ACHN (cell line): Measurements from ENCODE around the gene HSP90AB1.
A peak's percentile ranks its signal among the peaks of the same experiment; 100 is the strongest.

Experiments
- DNase-seq: peaks from one replicate; pipeline ENCODE4 v3.0.0-alpha.2; 2015
- in situ Hi-C: cut with HindIII; loops from 2 replicates; pipeline ENCODE4 v1.10.0; 2017; ENCODE audit warnings: low sequenced_read_pairs, low pct_ligation_motif_present, low pct_unique_long_range_greater_than_20kb

HSP90AB1 gene

GRCh38 chr6:44250067-44250717 is 3.3 kb downstream of the HSP90AB1 start:
- DNase-seq = no peak
- in situ Hi-C loops = no loop called here

DNA sequence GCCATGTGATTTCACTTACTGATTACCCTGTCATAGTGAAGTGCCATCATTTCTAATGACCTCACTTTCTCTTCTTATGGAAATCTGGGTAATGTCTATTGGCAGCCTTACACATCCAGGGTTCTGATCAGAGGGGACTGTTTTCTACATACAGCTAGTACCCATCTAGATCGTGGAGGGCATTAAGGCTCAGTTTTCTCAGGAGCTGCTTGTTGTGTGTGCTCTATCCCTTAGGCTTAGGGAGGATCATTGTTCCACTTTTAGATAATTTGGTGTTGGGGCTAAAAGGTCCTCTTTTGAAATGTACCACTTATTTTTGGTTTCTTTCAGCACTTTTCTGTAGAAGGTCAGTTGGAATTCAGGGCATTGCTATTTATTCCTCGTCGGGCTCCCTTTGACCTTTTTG is 3.8 kb downstream of the HSP90AB1 start:
- DNase-seq = no peak
- in situ Hi-C loops = no loop called here

DNA sequence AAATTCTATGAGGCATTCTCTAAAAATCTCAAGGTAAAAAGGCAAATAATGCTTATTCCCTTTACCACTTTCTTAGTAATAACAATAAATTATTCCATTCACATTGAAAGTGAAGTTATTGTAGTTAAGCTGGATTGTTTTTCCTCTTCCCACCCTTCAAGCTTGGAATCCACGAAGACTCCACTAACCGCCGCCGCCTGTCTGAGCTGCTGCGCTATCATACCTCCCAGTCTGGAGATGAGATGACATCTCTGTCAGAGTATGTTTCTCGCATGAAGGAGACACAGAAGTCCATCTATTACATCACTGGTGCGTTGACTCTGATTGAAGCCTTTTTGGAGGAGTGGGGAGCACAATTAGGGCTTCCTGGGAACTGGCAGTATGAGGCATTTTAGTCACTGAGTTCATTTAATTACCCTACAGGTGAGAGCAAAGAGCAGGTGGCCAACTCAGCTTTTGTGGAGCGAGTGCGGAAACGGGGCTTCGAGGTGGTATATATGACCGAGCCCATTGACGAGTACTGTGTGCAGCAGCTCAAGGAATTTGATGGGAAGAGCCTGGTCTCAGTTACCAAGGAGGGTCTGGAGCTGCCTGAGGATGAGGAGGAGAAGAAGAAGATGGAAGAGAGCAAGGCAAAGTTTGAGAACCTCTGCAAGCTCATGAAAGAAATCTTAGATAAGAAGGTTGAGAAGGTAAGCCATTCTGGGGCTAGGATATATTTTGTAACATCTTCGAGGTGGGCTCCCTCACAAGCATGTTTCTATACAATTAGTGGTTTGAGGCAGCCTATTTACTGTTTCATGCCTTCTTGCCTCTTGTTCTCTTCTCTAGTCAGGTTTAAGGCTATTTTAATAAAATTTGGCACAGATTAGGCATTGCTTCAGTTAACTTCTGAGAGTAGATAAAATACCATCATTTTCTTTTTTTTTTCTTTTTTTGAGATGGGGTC is 4.9 kb downstream of the HSP90AB1 start:
- in situ Hi-C loops = no loop called here

GRCh38 chr6:44253307-44254101 is 6.6 kb downstream of the HSP90AB1 start:
- in situ Hi-C loops = no loop called here
- peak; percentile 65 for DNase-seq

More for the DNA sequence above, 4.9 kb downstream of the HSP90AB1 start:
- no peak for DNase-seq

DNA sequence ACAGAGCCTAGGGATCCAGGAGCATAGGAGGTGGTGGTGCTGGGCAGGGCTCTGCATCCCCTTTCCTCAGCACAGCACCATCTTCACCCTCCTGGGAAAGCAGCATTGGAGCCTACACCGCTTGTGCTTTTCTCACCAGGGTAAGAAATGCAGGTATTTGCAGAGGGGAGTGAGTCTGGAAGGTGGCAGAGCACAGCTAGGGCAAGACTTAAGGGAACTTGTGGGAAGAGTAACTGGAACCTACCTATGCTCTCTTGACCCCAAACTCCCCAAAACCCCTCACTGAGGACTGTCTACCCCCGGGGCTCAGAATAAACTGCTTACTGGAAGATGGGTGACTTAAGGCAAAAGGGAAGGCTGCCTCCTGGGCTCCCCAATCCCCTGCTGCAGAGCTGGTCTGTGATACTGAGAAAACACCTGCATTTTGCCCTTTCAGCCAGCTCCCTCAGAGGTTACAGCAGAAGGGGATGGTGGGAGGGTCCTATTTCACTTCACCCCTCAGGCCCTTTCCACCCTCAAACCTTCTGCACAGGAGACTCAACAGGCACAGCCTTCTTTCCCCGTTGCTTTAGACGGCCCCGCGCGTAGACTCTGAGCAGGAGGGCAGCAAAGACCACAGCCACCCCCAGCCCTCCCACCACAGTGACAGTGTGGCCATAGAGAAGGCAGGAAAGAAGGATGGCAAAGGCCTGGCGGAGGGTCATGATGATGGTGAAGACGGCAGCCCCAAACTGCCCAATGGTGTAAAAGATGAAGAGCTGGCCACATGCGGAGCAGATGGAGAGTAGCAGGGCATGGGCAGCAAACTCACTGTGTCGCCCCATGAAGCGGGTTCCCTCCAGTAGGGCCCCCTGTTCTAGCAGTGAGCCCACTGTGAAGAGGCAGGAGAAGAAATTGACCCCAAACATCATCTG is 7.5 kb downstream of the HSP90AB1 start:
- no peak for DNase-seq
- in situ Hi-C loops = no loop called here

- in situ Hi-C loops = no loop called here
- DNase-seq = peak; percentile 34
Measured at GRCh38 chr6:44255105-44255808, 8.4 kb downstream of the HSP90AB1 start.

DNA sequence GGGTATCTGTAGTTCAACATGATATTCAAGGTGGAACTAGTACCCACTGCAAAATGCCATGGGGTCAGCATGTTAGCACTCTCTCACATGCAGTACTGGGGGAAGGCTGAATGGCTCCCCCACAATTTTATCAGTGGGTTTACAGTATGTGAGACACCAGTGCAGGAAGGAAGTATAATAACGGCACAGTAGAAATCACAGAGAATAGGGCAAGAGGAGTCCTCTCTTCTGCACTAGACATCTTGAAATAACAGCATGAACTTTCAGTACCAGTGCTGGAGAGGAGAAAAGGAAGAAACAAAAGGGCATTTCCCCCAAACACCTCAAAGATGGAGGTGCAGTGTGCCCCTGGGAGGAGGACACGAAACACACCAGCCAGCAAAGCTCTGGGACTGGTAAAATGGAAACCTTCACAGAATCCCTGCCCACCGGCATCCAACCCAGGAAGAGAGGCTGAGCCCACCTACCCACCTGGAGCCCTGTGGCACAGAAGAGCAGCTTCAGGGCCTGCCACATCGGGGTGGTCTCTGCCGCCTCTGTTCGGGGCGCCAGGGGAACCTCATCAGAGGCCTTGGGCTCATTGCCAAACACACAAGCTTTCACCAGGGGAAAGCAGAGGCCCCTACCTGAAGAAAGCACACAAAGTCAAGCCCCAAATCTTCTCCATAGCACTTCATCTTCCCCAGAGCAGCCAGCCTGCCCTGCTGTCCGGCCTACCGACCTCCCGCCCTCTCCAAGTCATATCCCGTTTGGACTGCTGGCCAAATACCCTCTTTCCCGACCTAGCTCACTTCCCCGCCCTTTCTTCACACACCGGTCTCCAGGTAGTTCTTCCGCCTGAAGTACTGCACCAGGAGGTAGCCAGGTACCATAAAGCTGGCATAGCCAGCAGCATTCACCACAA is 9.2 kb downstream of the HSP90AB1 start:
- peak; percentile 24 for DNase-seq
- in situ Hi-C loops = no loop called here

DNA sequence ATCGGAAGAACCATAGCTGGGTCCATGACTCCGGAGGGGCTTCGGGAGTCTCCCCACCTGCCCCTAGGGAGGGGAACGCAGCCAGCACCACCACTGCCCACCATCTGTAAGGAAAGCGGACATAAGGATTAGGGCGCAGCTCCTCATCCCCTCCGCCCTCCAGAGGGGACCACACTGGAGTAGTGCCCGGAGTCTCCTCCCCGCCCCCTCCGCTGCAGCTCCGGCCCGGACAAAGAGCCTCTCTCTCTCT is 9.8 kb downstream of the HSP90AB1 start:
- in situ Hi-C loops = no loop called here
- no peak for DNase-seq

GRCh38 chr6:44257025-44257752 is 10.3 kb downstream of the HSP90AB1 start, which contains the start of gene SLC35B2:
SLC35B2 (minus strand) TSS chr6:44257528; CDS start chr6:44257410, 118 bp downstream.
- in situ Hi-C loops = no loop called here
- peak; percentile 69 for DNase-seq

DNA sequence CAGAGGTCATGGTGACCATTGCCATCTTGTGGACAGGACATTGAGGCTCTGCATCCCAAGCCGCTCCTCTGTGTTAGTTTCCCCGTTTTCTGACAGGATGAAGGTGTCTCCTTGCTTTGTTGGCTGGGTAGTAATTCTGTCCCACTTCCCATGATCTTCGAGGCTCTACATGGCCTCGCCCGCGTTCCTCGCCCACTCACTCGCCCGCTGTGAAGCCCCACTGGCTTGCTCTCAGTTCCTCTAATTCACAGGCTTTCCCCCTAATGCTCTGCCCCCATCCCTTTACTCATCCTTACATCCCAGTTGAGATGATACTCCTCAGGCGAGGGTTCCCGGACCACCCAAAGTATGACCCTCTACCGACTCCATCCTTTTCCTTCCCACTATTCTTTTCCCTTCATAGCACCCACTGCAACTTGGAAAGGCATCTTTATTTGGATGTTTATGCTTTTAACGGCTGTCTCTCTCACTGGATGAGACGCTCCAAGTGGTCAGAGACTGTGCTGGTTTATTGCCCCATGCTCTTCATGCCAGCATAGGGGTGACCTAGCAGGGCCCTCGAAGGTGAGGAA is 10.9 kb downstream of the HSP90AB1 start:
- in situ Hi-C loops = no loop called here
- no peak for DNase-seq

DNA sequence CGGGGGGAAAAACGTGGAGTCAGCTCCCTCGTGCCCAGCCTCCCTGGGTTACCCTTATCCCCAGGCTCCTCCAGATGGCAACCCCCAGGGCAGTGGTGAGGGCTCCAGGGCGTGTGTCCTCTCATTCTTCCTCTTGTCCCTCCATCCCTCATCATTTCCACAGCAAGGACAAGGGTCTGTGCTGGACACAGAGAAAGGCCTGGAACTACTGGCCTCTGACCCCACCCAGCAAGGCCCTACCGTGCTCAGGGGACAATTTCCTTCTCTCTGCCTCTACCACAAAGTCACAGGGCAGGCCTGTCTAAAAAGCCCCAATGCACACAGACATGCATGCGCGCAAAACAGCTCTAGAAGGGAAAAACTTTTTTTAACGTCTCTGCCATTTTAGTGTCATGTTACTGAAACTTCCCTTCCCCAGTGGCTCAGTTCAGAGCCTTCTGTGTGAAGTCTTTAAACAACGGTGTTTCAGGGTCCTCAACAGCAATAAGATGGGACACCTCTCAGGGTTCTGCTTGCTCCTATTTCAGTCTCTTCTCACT is 11.5 kb downstream of the HSP90AB1 start:
- in situ Hi-C loops = no loop called here
- DNase-seq = no peak

- no peak for DNase-seq
- in situ Hi-C loops = no loop called here
Measured at GRCh38 chr6:44258921-44259320, 12.0 kb downstream of the HSP90AB1 start.

- DNase-seq = no peak
- in situ Hi-C loops = no loop called here
Measured at GRCh38 chr6:44260011-44260410, 13.1 kb downstream of the HSP90AB1 start.

DNA sequence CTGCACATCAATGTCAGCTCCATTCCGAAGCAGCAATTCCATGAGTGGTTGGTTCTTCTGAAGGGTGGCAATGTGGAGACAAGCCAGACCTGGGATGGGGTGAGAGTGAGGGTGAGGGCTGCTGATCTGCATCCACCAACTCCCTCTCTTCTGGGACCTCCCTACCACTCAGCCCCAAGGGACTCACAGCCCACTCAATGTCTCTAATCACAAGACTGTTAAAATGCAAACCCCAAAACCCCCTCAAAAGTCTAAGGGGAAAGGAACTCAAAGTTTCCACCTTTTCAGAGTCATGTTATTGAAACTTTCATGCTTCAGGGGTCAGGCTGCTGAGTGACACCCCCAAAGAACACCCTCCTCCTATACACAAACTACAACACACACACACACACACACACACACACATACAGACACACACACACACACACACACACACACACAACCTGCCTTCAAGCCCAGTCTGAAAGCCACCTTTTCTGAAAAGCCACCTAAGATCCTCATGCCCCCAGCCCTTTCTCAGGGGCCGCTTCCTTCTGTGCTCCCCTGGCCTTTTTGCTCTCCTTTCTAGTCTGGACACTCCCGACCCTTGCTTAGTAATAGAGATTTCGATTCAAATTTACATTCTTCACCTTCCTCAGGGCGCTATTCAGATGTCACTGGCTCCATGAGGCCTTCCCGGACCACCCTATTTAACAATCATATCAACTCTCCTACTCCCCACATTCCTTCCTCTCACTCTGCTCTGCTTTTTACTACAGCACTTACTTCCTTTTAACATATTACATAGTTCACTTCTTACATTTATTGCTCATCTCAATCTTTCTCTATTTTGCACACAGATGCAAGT is 13.8 kb downstream of the HSP90AB1 start:
- no peak for DNase-seq
- in situ Hi-C loops = no loop called here

DNA sequence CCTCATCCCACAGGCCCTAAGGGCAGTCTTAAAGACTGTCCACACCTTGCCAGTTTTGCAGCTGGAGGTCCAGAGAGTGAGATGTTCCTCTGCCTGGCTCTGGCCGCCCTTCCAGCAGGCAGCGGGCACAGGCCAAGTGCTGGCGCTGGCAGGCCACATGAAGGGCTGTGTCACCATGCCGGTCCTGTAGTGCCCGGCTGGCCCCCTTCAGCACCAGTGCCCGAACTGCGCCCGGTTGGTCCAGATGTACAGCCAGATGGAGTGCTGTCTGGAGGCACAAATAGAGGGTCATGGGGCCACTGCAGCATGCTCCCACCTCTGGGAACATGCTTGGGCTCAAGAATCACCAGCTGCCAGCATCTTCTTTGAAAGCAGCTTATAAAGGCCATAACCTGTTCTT is 14.7 kb downstream of the HSP90AB1 start:
- in situ Hi-C loops = no loop called here
- no peak for DNase-seq
